ENCODE measurements around the gene CCDC9. TPM values are rescaled to one million over a fixed set of nuclear protein-coding genes. Genes with fewer than 3 reads are reported as not detected.
A peak's percentile ranks its signal among the peaks of the same experiment; 100 is the strongest.

The CCDC9 gene
- total and polyA plus RNA-seq, 2 of the 13 experiments (the other 11 are each of a cell fraction or from before 2014, with no cell fraction given), result 2.9 to 6.3 TPM

DNA sequence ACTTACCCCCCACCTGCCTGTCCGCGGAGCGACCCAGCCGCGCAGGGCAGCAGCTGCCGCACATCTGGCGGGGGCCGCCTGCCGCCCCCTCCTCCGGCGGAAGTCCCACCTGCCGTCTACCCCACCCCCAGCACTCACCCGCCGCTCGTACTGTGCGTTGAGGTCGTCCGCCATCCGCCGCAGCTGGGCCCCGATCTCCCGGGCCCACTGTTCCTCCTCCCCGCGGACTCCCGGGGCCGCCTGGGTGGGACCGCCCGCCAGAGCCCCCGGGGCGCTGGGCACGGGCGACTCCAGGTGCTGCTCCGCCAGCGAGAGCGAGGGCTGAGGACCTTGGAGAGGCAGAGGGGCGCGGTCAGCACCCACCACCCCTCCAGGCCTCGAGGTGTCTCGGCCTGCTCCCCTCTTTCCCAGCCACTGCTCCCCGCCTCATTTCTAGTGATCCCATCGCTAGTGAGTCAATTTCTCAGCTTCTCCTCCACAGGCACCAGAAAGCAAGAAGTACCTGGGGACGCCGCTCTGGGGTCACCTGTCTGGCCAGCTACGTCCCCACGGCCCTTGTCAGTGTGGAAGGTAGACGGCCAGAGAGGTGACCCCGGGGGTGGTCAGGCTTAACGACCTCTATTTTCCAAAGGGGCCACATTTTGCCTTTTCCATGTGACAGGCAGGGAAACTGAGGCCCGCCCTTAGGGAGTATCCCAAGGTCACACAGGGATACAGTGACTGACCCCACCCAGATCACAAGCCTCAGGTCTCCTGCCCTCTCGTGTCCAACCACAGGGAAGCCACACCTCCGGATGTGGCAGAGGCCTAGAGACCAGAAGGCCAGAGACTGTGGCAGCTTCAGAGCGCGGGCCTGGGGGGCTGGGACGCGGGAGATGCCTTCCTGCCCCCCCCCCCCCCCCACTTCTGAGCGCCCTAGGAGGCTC, 29.6 kb upstream of the CCDC9 start (continued):
- TF ChIP-seq, protein P1, sequence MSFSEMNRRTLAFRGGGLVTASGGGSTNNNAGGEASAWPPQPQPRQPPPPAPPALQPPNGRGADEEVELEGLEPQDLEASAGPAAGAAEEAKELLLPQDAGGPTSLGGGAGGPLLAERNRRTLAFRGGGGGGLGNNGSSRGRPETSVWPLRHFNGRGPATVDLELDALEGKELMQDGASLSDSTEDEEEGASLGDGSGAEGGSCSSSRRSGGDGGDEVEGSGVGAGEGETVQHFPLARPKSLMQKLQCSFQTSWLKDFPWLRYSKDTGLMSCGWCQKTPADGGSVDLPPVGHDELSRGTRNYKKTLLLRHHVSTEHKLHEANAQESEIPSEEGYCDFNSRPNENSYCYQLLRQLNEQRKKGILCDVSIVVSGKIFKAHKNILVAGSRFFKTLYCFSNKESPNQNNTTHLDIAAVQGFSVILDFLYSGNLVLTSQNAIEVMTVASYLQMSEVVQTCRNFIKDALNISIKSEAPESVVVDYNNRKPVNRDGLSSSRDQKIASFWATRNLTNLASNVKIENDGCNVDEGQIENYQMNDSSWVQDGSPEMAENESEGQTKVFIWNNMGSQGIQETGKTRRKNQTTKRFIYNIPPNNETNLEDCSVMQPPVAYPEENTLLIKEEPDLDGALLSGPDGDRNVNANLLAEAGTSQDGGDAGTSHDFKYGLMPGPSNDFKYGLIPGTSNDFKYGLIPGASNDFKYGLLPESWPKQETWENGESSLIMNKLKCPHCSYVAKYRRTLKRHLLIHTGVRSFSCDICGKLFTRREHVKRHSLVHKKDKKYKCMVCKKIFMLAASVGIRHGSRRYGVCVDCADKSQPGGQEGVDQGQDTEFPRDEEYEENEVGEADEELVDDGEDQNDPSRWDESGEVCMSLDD (CRISPR knock-in tag; IDR thresholded peaks at IDR 0.05; ENCODE audit: borderline replicate concordance), result peak; percentile 18; the same call in 1 of the 2 replicates
- TF ChIP-seq ZNF446 (CRISPR knock-in tag; IDR thresholded peaks at IDR 0.05) (0 out of 2 replicates have a peak, but pooled peaks have one; percentile 7), SNRNP70 (IDR thresholded peaks at IDR 0.05; ENCODE audit: low read depth, low read length) (0 out of 2 replicates have a peak, but pooled peaks have one; percentile 30), RXRA (CRISPR knock-in tag; IDR thresholded peaks at IDR 0.05) (peak; percentile 84), ZBTB3 (CRISPR knock-in tag; IDR thresholded peaks at IDR 0.05; ENCODE audit: borderline replicate concordance, low read depth) (0 out of 2 replicates have a peak, but pooled peaks have one; percentile 35), CBFB (CRISPR knock-in tag; IDR thresholded peaks at IDR 0.05) (no peak; the same call in 1 of the 2 replicates), ZNF773 (CRISPR knock-in tag; IDR thresholded peaks at IDR 0.05; ENCODE audit: borderline replicate concordance) (0 out of 2 replicates have a peak, but pooled peaks have one; percentile 21), SP140L (CRISPR knock-in tag; IDR thresholded peaks at IDR 0.05; ENCODE audit: borderline replicate concordance) (no peak), ZNF343 (CRISPR knock-in tag; IDR thresholded peaks at IDR 0.05) (0 out of 2 replicates have a peak, but pooled peaks have one; percentile 25), AGO2 (optimal IDR thresholded peaks at IDR 0.05; ENCODE audit: low read depth, low read length) (peak; percentile 100), FOXA3 (CRISPR knock-in tag; IDR thresholded peaks at IDR 0.05) (0 out of 2 replicates have a peak, but pooled peaks have one; percentile 8), PCBP2 (optimal IDR thresholded peaks at IDR 0.05; ENCODE audit: low read depth, low read length, poor library complexity, severe bottlenecking) (peak; percentile 8), U2AF2 (IDR thresholded peaks at IDR 0.05; ENCODE audit: low read depth, low read length) (no peak)
- TF ChIP-seq, protein P2, sequence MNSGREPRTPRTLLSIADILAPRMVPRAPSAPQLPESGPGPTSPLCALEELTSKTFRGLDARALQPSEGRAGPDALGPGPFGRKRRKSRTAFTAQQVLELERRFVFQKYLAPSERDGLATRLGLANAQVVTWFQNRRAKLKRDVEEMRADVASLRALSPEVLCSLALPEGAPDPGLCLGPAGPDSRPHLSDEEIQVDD (CRISPR knock-in tag; IDR thresholded peaks at IDR 0.05; ENCODE audit: borderline replicate concordance), result 0 out of 2 replicates have a peak, but pooled peaks have one; percentile 4
- TF ChIP-seq, protein P3, sequence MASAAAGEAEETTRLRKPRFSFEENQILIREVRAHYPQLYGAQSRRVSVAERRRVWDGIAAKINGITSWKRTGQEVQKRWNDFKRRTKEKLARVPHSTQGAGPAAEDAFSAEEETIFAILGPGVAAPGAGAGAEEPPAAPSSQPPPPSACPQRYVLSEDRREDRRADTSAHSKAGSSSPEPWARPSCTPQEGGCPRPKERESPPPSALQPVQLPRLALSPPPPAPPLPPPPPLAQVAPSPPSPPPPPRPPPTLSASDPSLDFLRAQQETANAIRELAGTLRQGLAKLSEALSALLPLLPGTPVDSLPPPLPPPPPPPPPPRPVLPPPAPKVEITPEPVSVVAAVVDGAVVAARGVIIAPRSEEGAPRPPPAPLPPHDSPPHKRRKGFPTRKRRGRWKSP (CRISPR knock-in tag; IDR thresholded peaks at IDR 0.05), result 0 out of 2 replicates have a peak, but pooled peaks have one; percentile 12
- TF ChIP-seq, protein P4, sequence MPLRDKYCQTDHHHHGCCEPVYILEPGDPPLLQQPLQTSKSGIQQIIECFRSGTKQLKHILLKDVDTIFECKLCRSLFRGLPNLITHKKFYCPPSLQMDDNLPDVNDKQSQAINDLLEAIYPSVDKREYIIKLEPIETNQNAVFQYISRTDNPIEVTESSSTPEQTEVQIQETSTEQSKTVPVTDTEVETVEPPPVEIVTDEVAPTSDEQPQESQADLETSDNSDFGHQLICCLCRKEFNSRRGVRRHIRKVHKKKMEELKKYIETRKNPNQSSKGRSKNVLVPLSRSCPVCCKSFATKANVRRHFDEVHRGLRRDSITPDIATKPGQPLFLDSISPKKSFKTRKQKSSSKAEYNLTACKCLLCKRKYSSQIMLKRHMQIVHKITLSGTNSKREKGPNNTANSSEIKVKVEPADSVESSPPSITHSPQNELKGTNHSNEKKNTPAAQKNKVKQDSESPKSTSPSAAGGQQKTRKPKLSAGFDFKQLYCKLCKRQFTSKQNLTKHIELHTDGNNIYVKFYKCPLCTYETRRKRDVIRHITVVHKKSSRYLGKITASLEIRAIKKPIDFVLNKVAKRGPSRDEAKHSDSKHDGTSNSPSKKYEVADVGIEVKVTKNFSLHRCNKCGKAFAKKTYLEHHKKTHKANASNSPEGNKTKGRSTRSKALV (CRISPR knock-in tag; IDR thresholded peaks at IDR 0.05), result peak; percentile 79; the same call in 1 of the 2 replicates
- TF ChIP-seq, protein P5, sequence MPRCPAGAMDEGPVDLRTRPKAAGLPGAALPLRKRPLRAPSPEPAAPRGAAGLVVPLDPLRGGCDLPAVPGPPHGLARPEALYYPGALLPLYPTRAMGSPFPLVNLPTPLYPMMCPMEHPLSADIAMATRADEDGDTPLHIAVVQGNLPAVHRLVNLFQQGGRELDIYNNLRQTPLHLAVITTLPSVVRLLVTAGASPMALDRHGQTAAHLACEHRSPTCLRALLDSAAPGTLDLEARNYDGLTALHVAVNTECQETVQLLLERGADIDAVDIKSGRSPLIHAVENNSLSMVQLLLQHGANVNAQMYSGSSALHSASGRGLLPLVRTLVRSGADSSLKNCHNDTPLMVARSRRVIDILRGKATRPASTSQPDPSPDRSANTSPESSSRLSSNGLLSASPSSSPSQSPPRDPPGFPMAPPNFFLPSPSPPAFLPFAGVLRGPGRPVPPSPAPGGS (CRISPR knock-in tag; IDR thresholded peaks at IDR 0.05), result peak; percentile 8; the same call in 1 of the 2 replicates
